Muscle of leg (tissue), 11 donors: ENCODE results near the gene PARD3. TPM values are rescaled to one million over a fixed set of nuclear protein-coding genes. Genes with fewer than 3 reads are reported as not detected.

Source experiments
- DNase-seq: peaks from one replicate; pipeline ENCODE4 v3.0.0; 2013
- H3K27ac ChIP-seq: one replicate; pipeline ENCODE4 v1.5.1; 2013; ENCODE audit warnings: mild to moderate bottlenecking, low read length, control low read depth
- H3K27me3 ChIP-seq: one replicate; pipeline ENCODE4 v1.6.1; 2013; ENCODE audit warnings: low read length; ENCODE audit not compliant: control insufficient read depth, insufficient read depth
- H3K36me3 ChIP-seq: one replicate; pipeline ENCODE4 v1.6.1; 2013; ENCODE audit warnings: low read length; ENCODE audit not compliant: control insufficient read depth, insufficient read depth
- H3K4me1 ChIP-seq: one replicate; pipeline ENCODE4 v1.6.1; 2013; ENCODE audit warnings: low read length; ENCODE audit not compliant: control insufficient read depth, insufficient read depth
- H3K4me3 ChIP-seq: one replicate; pipeline ENCODE4 v1.5.1; 2013; ENCODE audit warnings: low read length, control low read depth
- H3K9me3 ChIP-seq: replicated peaks from 2 replicates; pipeline ENCODE4 v1.6.1; 2013; ENCODE audit warnings: low read depth, low read length; ENCODE audit not compliant: control insufficient read depth
- WGBS: methylation state at CpG from one replicate; pipeline ENCODE4 v1.1.5; 2013; ENCODE audit warnings: missing lambda C conversion rate; ENCODE audit not compliant: insufficient coverage; 5-methylcytosine and 5-hydroxymethylcytosine counted together
- polyA plus RNA-seq, 8 donors: library from polyadenylated mRNA; unstranded; fragments of 120-200 nt; gene quantifications; one replicate each; pipeline versions ENCODE4 v1.2.1 to v1.2.3, GENCODE V29; 2013; ENCODE audit warnings: inconsistent platforms in 1 of 8, low replicate concordance in 1 of 8; ENCODE audit not compliant: insufficient read length in 8 of 8, insufficient read depth in 1 of 8
- total RNA-seq: library from RNA; stranded (reverse); fragments of 120-200 nt; gene quantifications from one replicate; pipeline ENCODE4 v1.2.4, GENCODE V29; 2013

PARD3 gene
- total and polyA plus RNA-seq, 9 donors, result 32.4 to 59.0 (median 41.9) TPM

GRCh38 chr10:34543716-34544115 lies 271.4 kb downstream of the PARD3 start:
- Histone ChIP-seq H3K27me3 (no peaks in the 10 kb centered on the region), H3K36me3 (no peaks in the 10 kb centered on the region), H3K27ac (no peak overlapping the region), H3K4me1 (peaks cover 4% of the 10 kb centered on the region), H3K9me3 (no peaks in the 10 kb centered on the region), H3K4me3 (no peak overlapping the region)
- no peak for DNase-seq
- WGBS, result no CpG with 5 or more reads among the region's 2 CpGs

GRCh38 chr10:34540492-34540891 lies 274.6 kb downstream of the PARD3 start:
- H3K27ac ChIP-seq, result no peak overlapping the region
- WGBS, result 91% methylated on average over 3 of the region's 7 CpGs

GRCh38 chr10:34539533-34540315 lies 275.4 kb downstream of the PARD3 start:
- Histone ChIP-seq H3K27ac (peak overlapping the region; percentile 69), H3K4me3 (no peak overlapping the region), H3K36me3 (no peaks in the 10 kb centered on the region), H3K9me3 (no peaks in the 10 kb centered on the region), H3K4me1 (peaks cover 4% of the 10 kb centered on the region), H3K27me3 (no peaks in the 10 kb centered on the region)
- 60% methylated on average over 4 of the region's 13 CpGs for WGBS
- peak; percentile 86 for DNase-seq

More at GRCh38 chr10:34540492-34540891, 274.6 kb downstream of the PARD3 start:
- Histone ChIP-seq H3K27me3 (no peaks in the 10 kb centered on the region), H3K9me3 (no peaks in the 10 kb centered on the region), H3K4me3 (no peak overlapping the region), H3K4me1 (peaks cover 4% of the 10 kb centered on the region), H3K36me3 (no peaks in the 10 kb centered on the region)
- no peak for DNase-seq

- Histone ChIP-seq H3K4me1 (peaks cover 4% of the 10 kb centered on the region), H3K4me3 (no peak overlapping the region)
Measured at GRCh38 chr10:34538281-34538829, 276.7 kb downstream of the PARD3 start.

GRCh38 chr10:34537629-34538231 lies 277.4 kb downstream of the PARD3 start:
- DNase-seq, result no peak
- H3K4me3 ChIP-seq, result no peak overlapping the region
- no peaks in the 10 kb centered on the region for H3K9me3 ChIP-seq
- no peaks in the 10 kb centered on the region for H3K36me3 ChIP-seq
- H3K4me1 ChIP-seq, result peaks cover 4% of the 10 kb centered on the region
- no CpG with 5 or more reads among the region's 6 CpGs for WGBS
- no peaks in the 10 kb centered on the region for H3K27me3 ChIP-seq
- H3K27ac ChIP-seq, result no peak overlapping the region

More at GRCh38 chr10:34538281-34538829, 276.7 kb downstream of the PARD3 start:
- WGBS, result 21% methylated on average over 3 of the region's 10 CpGs
- no peaks in the 10 kb centered on the region for H3K27me3 ChIP-seq
- no peaks in the 10 kb centered on the region for H3K9me3 ChIP-seq
- H3K36me3 ChIP-seq, result no peaks in the 10 kb centered on the region
- DNase-seq, result no peak
- H3K27ac ChIP-seq, result no peak overlapping the region

- H3K27me3 ChIP-seq, result no peaks in the 10 kb centered on the region
- no peak overlapping the region for H3K4me3 ChIP-seq
- H3K36me3 ChIP-seq, result no peaks in the 10 kb centered on the region
- H3K4me1 ChIP-seq, result peaks cover 4% of the 10 kb centered on the region
- peaks cover 7% of the 10 kb centered on the region for H3K9me3 ChIP-seq
- WGBS, result no CpG with 5 or more reads among the region's 4 CpGs
- DNase-seq, result no peak
- no peak overlapping the region for H3K27ac ChIP-seq
Measured at GRCh38 chr10:34535872-34536271, 279.2 kb downstream of the PARD3 start.

- H3K4me3 ChIP-seq, result no peak overlapping the region
- H3K27ac ChIP-seq, result no peak overlapping the region
- H3K27me3 ChIP-seq, result no peaks in the 10 kb centered on the region
- DNase-seq, result no peak
- no peaks in the 10 kb centered on the region for H3K36me3 ChIP-seq
- H3K4me1 ChIP-seq, result peaks cover 7% of the 10 kb centered on the region
- 96% methylated on average over 3 of the region's 4 CpGs for WGBS
- H3K9me3 ChIP-seq, result peaks cover 10% of the 10 kb centered on the region
Measured at GRCh38 chr10:34530778-34531177, 284.3 kb downstream of the PARD3 start.

GRCh38 chr10:34528320-34528719 lies 286.8 kb downstream of the PARD3 start:
- DNase-seq, result no peak
- no peak overlapping the region for H3K4me3 ChIP-seq
- no peaks in the 10 kb centered on the region for H3K36me3 ChIP-seq
- H3K27me3 ChIP-seq, result no peaks in the 10 kb centered on the region
- H3K27ac ChIP-seq, result no peak overlapping the region
- H3K9me3 ChIP-seq, result peaks cover 10% of the 10 kb centered on the region
- H3K4me1 ChIP-seq, result peaks cover 7% of the 10 kb centered on the region
- 86% methylated on average over 1 of the region's 3 CpGs for WGBS

- peak; percentile 97 for DNase-seq
- WGBS, result 37% methylated on average over 3 of the region's 7 CpGs
- Histone ChIP-seq H3K36me3 (no peaks in the 10 kb centered on the region), H3K9me3 (peaks cover 10% of the 10 kb centered on the region), H3K4me3 (no peak overlapping the region), H3K4me1 (peaks cover 7% of the 10 kb centered on the region), H3K27ac (peak overlapping the region; percentile 86), H3K27me3 (no peaks in the 10 kb centered on the region)
Measured at GRCh38 chr10:34526758-34527730, 288.1 kb downstream of the PARD3 start.
